Mesenchymal stem cell (in vitro differentiated cells and primary cell): ENCODE data around the gene IL17RC.

Experiments
- DNase-seq: peaks from one replicate; pipeline ENCODE4 v3.0.0-alpha.2; 2013
- H2AFZ ChIP-seq: one replicate; pipeline ENCODE4 v1.6.1; 2013; ENCODE audit warnings: low read depth, mild to moderate bottlenecking, control low read depth, inconsistent platforms, low read length, moderate library complexity
- H2AK5ac ChIP-seq: 2 replicates; pipeline ENCODE4 v1.6.1; 2013; ENCODE audit warnings: low read length, moderate library complexity, mild to moderate bottlenecking, inconsistent platforms; ENCODE audit not compliant: severe bottlenecking
- H2BK120ac ChIP-seq: one replicate; pipeline ENCODE4 v1.6.1; 2013; ENCODE audit warnings: low read depth, mild to moderate bottlenecking, inconsistent platforms, low read length, moderate library complexity
- H2BK12ac ChIP-seq, 2 experiments: one replicate each; pipeline ENCODE4 v1.6.1; 2013; ENCODE audit warnings: inconsistent platforms in 2 of 2, low read length in 2 of 2, mild to moderate bottlenecking in 2 of 2, moderate library complexity in 2 of 2, control low read depth in 1 of 2
- H2BK15ac ChIP-seq: one replicate; pipeline ENCODE4 v1.6.1; 2013; ENCODE audit warnings: mild to moderate bottlenecking, low read depth, inconsistent platforms; ENCODE audit not compliant: poor library complexity, severe bottlenecking
- H2BK5ac ChIP-seq: 2 replicates; pipeline ENCODE4 v1.6.1; 2013; ENCODE audit warnings: low read depth, mild to moderate bottlenecking, low read length, control low read depth, inconsistent platforms; ENCODE audit not compliant: poor library complexity, severe bottlenecking
- H3K14ac ChIP-seq, 2 experiments: one replicate each; pipeline ENCODE4 v1.6.1; 2013; ENCODE audit warnings: inconsistent platforms in 2 of 2, low read length in 2 of 2, control low read depth in 1 of 2, mild to moderate bottlenecking in 1 of 2, moderate library complexity in 1 of 2
- H3K18ac ChIP-seq, 2 experiments: one replicate each; pipeline ENCODE4 v1.6.1; 2013; ENCODE audit warnings: inconsistent platforms in 2 of 2, low read length in 2 of 2, control low read depth in 1 of 2, low read depth in 1 of 2, mild to moderate bottlenecking in 1 of 2
- H3K23ac ChIP-seq, 2 experiments: one replicate each; pipeline ENCODE4 v1.6.1; 2013; ENCODE audit warnings: inconsistent platforms in 2 of 2, low read length in 2 of 2, mild to moderate bottlenecking in 2 of 2, moderate library complexity in 2 of 2, control low read depth in 1 of 2
- H3K27ac ChIP-seq: 2 replicates; pipeline ENCODE4 v1.5.1; 2013; ENCODE audit warnings: mild to moderate bottlenecking, moderate library complexity, low read length, control low read depth, inconsistent platforms; ENCODE audit not compliant: poor library complexity, severe bottlenecking
- H3K27me3 ChIP-seq, 2 experiments: 2 replicates each; pipeline versions ENCODE4 v1.6.1 to v1.7.0; 2013; ENCODE audit warnings: low read length in 2 of 2, mild to moderate bottlenecking in 2 of 2, moderate library complexity in 2 of 2, control low read depth in 1 of 2, inconsistent platforms in 1 of 2; ENCODE audit not compliant: control insufficient read depth in 1 of 2, insufficient read depth in 1 of 2
- H3K36me3 ChIP-seq, 2 experiments: 2 replicates each; pipeline versions ENCODE4 v1.6.1 to v1.7.0; 2013; ENCODE audit warnings: low read length in 2 of 2, control low read depth in 1 of 2, inconsistent platforms in 1 of 2, low read depth in 1 of 2, mild to moderate bottlenecking in 1 of 2; ENCODE audit not compliant: insufficient read depth in 2 of 2, control insufficient read depth in 1 of 2
- H3K4ac ChIP-seq, 2 experiments: one replicate each; pipeline ENCODE4 v1.6.1; 2013; ENCODE audit warnings: inconsistent platforms in 2 of 2, low read length in 2 of 2, mild to moderate bottlenecking in 2 of 2, moderate library complexity in 2 of 2, control low read depth in 1 of 2, low read depth in 1 of 2
- H3K4me1 ChIP-seq: 2 replicates; pipeline ENCODE4 v1.6.1; 2013; ENCODE audit warnings: low read depth, low read length, control low read depth; ENCODE audit not compliant: control insufficient read depth, insufficient read depth
- H3K4me2 ChIP-seq: 2 replicates; pipeline ENCODE4 v1.6.1; 2013; ENCODE audit warnings: low read length, mild to moderate bottlenecking, inconsistent platforms; ENCODE audit not compliant: poor library complexity, severe bottlenecking
- H3K4me3 ChIP-seq, 2 experiments: 2 replicates each; pipeline versions ENCODE4 v1.5.1 to v1.7.0; 2013; ENCODE audit warnings: low read length in 2 of 2, mild to moderate bottlenecking in 2 of 2, control low read depth in 1 of 2, low read depth in 1 of 2; ENCODE audit not compliant: insufficient read depth in 1 of 2
- H3K79me1 ChIP-seq: replicated peaks from 2 replicates; pipeline ENCODE4 v1.6.1; 2013; ENCODE audit warnings: mild to moderate bottlenecking, control low read depth, low read length, inconsistent platforms; ENCODE audit not compliant: poor library complexity, severe bottlenecking
- H3K9ac ChIP-seq: 2 replicates; pipeline ENCODE4 v1.7.0; 2013; ENCODE audit warnings: mild to moderate bottlenecking, low read length, moderate library complexity
- H3K9me3 ChIP-seq: 2 replicates; pipeline ENCODE4 v1.7.0; 2013; ENCODE audit warnings: mild to moderate bottlenecking, low read length; ENCODE audit not compliant: control insufficient read depth
- H4K8ac ChIP-seq: one replicate; pipeline ENCODE4 v1.6.1; 2013; ENCODE audit warnings: inconsistent platforms, mild to moderate bottlenecking, low read length, moderate library complexity
- H4K91ac ChIP-seq: one replicate; pipeline ENCODE4 v1.6.1; 2013; ENCODE audit warnings: mild to moderate bottlenecking, low read length, inconsistent platforms
- WGBS: methylation state at CpG from one replicate; pipeline ENCODE4 v1.1.7; 2013; ENCODE audit warnings: mixed read lengths; 5-methylcytosine and 5-hydroxymethylcytosine counted together

Gene IL17RC

GRCh38 chr3:9930804-9931418 is 14.0 kb downstream of the IL17RC start:
- no peak overlapping the region for H2BK15ac ChIP-seq
- H3K4me1 ChIP-seq: peaks cover 20% of the 10 kb centered on the region
- H3K27me3 ChIP-seq: no peaks in the 10 kb centered on the region
- no peak overlapping the region for H2BK12ac ChIP-seq
- H3K4me2 ChIP-seq: no peak overlapping the region
- H3K23ac ChIP-seq: no peak overlapping the region
- H3K9ac ChIP-seq: no peak overlapping the region
- no peak overlapping the region for H3K4ac ChIP-seq
- H3K36me3 ChIP-seq: peaks cover 27 to 36% of the 10 kb centered on the region in 2 experiments
- no peak overlapping the region for H4K91ac ChIP-seq
- peaks cover 12% of the 10 kb centered on the region for H3K79me1 ChIP-seq
- no peak overlapping the region for H3K4me3 ChIP-seq
- H2BK5ac ChIP-seq: no peak overlapping the region
- 92% methylated on average over 4 of the region's 4 CpGs for WGBS
- no peak overlapping the region for H2AK5ac ChIP-seq
- DNase-seq: peak; percentile 23
- no peaks in the 10 kb centered on the region for H3K9me3 ChIP-seq
- no peak overlapping the region for H3K27ac ChIP-seq
- no peak overlapping the region for H3K18ac ChIP-seq
- no peak overlapping the region for H3K14ac ChIP-seq
- H2BK120ac ChIP-seq: no peak overlapping the region
- no peak overlapping the region for H2AFZ ChIP-seq
- H4K8ac ChIP-seq: no peak overlapping the region

GRCh38 chr3:9932535-9932842 is 15.6 kb downstream of the IL17RC start:
- Histone ChIP-seq H3K9ac (peak overlapping the region; percentile 83), H2BK15ac (peak overlapping the region; percentile 63), H4K91ac (no peak overlapping the region), H2AK5ac (no peak overlapping the region), H3K27me3 (no peaks in the 10 kb centered on the region), H3K9me3 (no peaks in the 10 kb centered on the region), H3K14ac (no peak overlapping the region), H2BK12ac (peak overlapping the region in 1 of 2 experiments; percentile 67), H3K23ac (peak overlapping the region in 1 of 2 experiments; percentile 65), H2AFZ (no peak overlapping the region), H3K36me3 (peaks cover 30 to 42% of the 10 kb centered on the region in 2 experiments), H2BK120ac (no peak overlapping the region), H3K4me2 (peak overlapping the region; percentile 100), H2BK5ac (no peak overlapping the region), H3K4ac (peak overlapping the region; percentile 86 to 92), H3K18ac (peak overlapping the region; percentile 59 to 74), H3K4me3 (peak overlapping the region in 1 of 2 experiments; percentile 87), H3K27ac (peak overlapping the region; percentile 72), H4K8ac (peak overlapping the region; percentile 91), H3K4me1 (peaks cover 23% of the 10 kb centered on the region), H3K79me1 (peaks cover 21% of the 10 kb centered on the region)
- 19% methylated on average over 9 of the region's 13 CpGs for WGBS
- DNase-seq: no peak

GRCh38 chr3:9932843-9933560 is 16.1 kb downstream of the IL17RC start:
- H3K27ac ChIP-seq: peak overlapping the region; percentile 72
- H3K9me3 ChIP-seq: no peaks in the 10 kb centered on the region
- H2AK5ac ChIP-seq: no peak overlapping the region
- peak overlapping the region in 1 of 2 experiments; percentile 67 for H2BK12ac ChIP-seq
- peaks cover 26% of the 10 kb centered on the region for H3K79me1 ChIP-seq
- peaks cover 26% of the 10 kb centered on the region for H3K4me1 ChIP-seq
- peaks cover 34 to 44% of the 10 kb centered on the region in 2 experiments for H3K36me3 ChIP-seq
- no peak overlapping the region for H2BK5ac ChIP-seq
- H2BK15ac ChIP-seq: no peak overlapping the region
- H3K9ac ChIP-seq: peak overlapping the region; percentile 83
- under 1% methylated on average over 60 of the region's 77 CpGs for WGBS
- H3K4ac ChIP-seq: peak overlapping the region; percentile 71 to 92
- H3K14ac ChIP-seq: peak overlapping the region in 1 of 2 experiments; percentile 91
- H3K4me3 ChIP-seq: peak overlapping the region; percentile 78 to 87
- H3K18ac ChIP-seq: peak overlapping the region; percentile 70 to 75
- peak overlapping the region in 1 of 2 experiments; percentile 51 for H3K23ac ChIP-seq
- no peak overlapping the region for H2BK120ac ChIP-seq
- H3K27me3 ChIP-seq: no peaks in the 10 kb centered on the region
- DNase-seq: peak; percentile 85
- peak overlapping the region; percentile 88 for H4K91ac ChIP-seq
- peak overlapping the region; percentile 83 for H2AFZ ChIP-seq
- peak overlapping the region; percentile 100 for H3K4me2 ChIP-seq
- peak overlapping the region; percentile 91 for H4K8ac ChIP-seq

- no peaks in the 10 kb centered on the region for H3K27me3 ChIP-seq
- peaks cover 26% of the 10 kb centered on the region for H3K4me1 ChIP-seq
- H2BK120ac ChIP-seq: no peak within 1 kb of the TSS
- peaks cover 26% of the 10 kb centered on the region for H3K79me1 ChIP-seq
- H3K36me3 ChIP-seq: peaks cover 30 to 40% of the 10 kb centered on the region in 2 experiments
- H3K9me3 ChIP-seq: no peaks in the 10 kb centered on the region
- H3K23ac ChIP-seq: peak within 1 kb of the TSS in 1 of 2 experiments; percentile 51
- H3K4ac ChIP-seq: peak within 1 kb of the TSS; percentile 71 to 92
- H3K4me2 ChIP-seq: peak within 1 kb of the TSS; percentile 100
- peak within 1 kb of the TSS; percentile 38 for H2AK5ac ChIP-seq
- DNase-seq: peak; percentile 91
- H2AFZ ChIP-seq: peak within 1 kb of the TSS; percentile 83
- H3K9ac ChIP-seq: peak within 1 kb of the TSS; percentile 83
- H3K14ac ChIP-seq: peak within 1 kb of the TSS in 1 of 2 experiments; percentile 91
- no peak within 1 kb of the TSS for H2BK5ac ChIP-seq
- H2BK15ac ChIP-seq: peak within 1 kb of the TSS; percentile 56
- H4K91ac ChIP-seq: peak within 1 kb of the TSS; percentile 88
- peak within 1 kb of the TSS; percentile 90 for H3K27ac ChIP-seq
- H4K8ac ChIP-seq: peak within 1 kb of the TSS; percentile 91
- 3% methylated on average over 50 of the region's 50 CpGs for WGBS
- H3K4me3 ChIP-seq: peak within 1 kb of the TSS; percentile 78 to 87
- peak within 1 kb of the TSS; percentile 70 to 84 for H3K18ac ChIP-seq
- H2BK12ac ChIP-seq: peak within 1 kb of the TSS in 1 of 2 experiments; percentile 67
Measured at GRCh38 chr3:9933561-9934234, 16.8 kb downstream of the IL17RC start, which contains the start of gene CRELD1. TSS of gene CRELD1 (plus strand) at chr3:9933834. CDS start at chr3:9934439, 605 bp downstream.
